Liver (tissue), 9 donors: ENCODE measurements around the gene FBXL4. TPM values are rescaled to one million over a fixed set of nuclear protein-coding genes. Genes with fewer than 3 reads are reported as not detected.

Source experiments
- DNase-seq: peaks from one replicate; pipeline ENCODE4 v3.0.0-alpha.2; 2017; ENCODE audit warnings: low spot score
- H3K27ac ChIP-seq, 2 donors: one replicate each; pipeline ENCODE4 v1.7.0; 2013; ENCODE audit warnings: inconsistent platforms in 2 of 2, low read length in 2 of 2, control low read depth in 1 of 2, low read depth in 1 of 2, mild to moderate bottlenecking in 1 of 2
- H3K27me3 ChIP-seq, 4 donors: one replicate each; pipeline versions ENCODE4 v1.6.1 to v1.7.0; 2013; ENCODE audit warnings: low read length in 3 of 4, inconsistent platforms in 1 of 4, mild to moderate bottlenecking in 1 of 4, moderate library complexity in 1 of 4; ENCODE audit not compliant: control insufficient read depth in 4 of 4, insufficient read depth in 4 of 4
- H3K36me3 ChIP-seq, 4 donors: one replicate each; pipeline versions ENCODE4 v1.6.1 to v1.7.0; 2013; ENCODE audit warnings: low read length in 3 of 4, mild to moderate bottlenecking in 3 of 4, low read depth in 1 of 4, moderate library complexity in 1 of 4; ENCODE audit not compliant: control insufficient read depth in 4 of 4, insufficient read depth in 3 of 4
- H3K4me1 ChIP-seq, 4 donors: one replicate each; pipeline versions ENCODE4 v1.6.1 to v1.7.0; 2013; ENCODE audit warnings: low read length in 3 of 4, mild to moderate bottlenecking in 3 of 4, moderate library complexity in 1 of 4; ENCODE audit not compliant: control insufficient read depth in 4 of 4, insufficient read depth in 4 of 4
- H3K4me3 ChIP-seq, 3 donors: one replicate each; pipeline versions ENCODE4 v1.6.1 to v1.7.0; 2013; ENCODE audit warnings: low read length in 3 of 3, control low read depth in 1 of 3, low read depth in 1 of 3, mild to moderate bottlenecking in 1 of 3
- H3K9ac ChIP-seq, 2 donors: one replicate each; pipeline ENCODE4 v1.7.0; 2013; ENCODE audit warnings: low read length in 2 of 2, mild to moderate bottlenecking in 2 of 2, moderate library complexity in 2 of 2, control low read depth in 1 of 2, low read depth in 1 of 2
- H3K9me3 ChIP-seq, 4 donors: one replicate each; pipeline versions ENCODE4 v1.6.1 to v1.7.0; 2013; ENCODE audit warnings: low read length in 3 of 4; ENCODE audit not compliant: control insufficient read depth in 4 of 4
- ATF3 ChIP-seq: IDR thresholded peaks from 2 replicates; pipeline ENCODE4 v1.6.1; 2016; ENCODE audit warnings: antibody characterized with exemption
- CTCF ChIP-seq: fragments of 150-350 bp; IDR thresholded peaks from 2 replicates; pipeline ENCODE4 v1.5.1; 2017; ENCODE audit warnings: improper control_type of control experiment, low read depth, low read length; ENCODE audit not compliant: missing input control
- EGR1 ChIP-seq, 2 donors: IDR thresholded peaks; 2 replicates each; pipeline ENCODE4 v1.6.1; 2016 to 2018; ENCODE audit warnings: antibody characterized with exemption in 2 of 2, low read depth in 2 of 2
- FOXA1 ChIP-seq: IDR thresholded peaks from 2 replicates; pipeline ENCODE4 v1.6.1; 2016; ENCODE audit warnings: antibody characterized with exemption
- FOXA2 ChIP-seq: IDR thresholded peaks from 2 replicates; pipeline ENCODE4 v1.6.1; 2016; ENCODE audit warnings: antibody characterized with exemption
- GABPA ChIP-seq, 2 donors: IDR thresholded peaks in 1 of 2; conservative IDR thresholded peaks in 1 of 2; 2 replicates each; pipeline ENCODE4 v1.6.1; 2016; ENCODE audit warnings: antibody characterized with exemption in 2 of 2, mild to moderate bottlenecking in 1 of 2, moderate library complexity in 1 of 2
- HNF4A ChIP-seq, 2 donors: conservative IDR thresholded peaks; 2 replicates each; pipeline ENCODE4 v1.6.1; 2016; ENCODE audit warnings: antibody characterized with exemption in 2 of 2, mild to moderate bottlenecking in 2 of 2
- HNF4G ChIP-seq: IDR thresholded peaks from 2 replicates; pipeline ENCODE4 v1.6.1; 2016; ENCODE audit warnings: antibody characterized with exemption
- JUND ChIP-seq, 2 donors: IDR thresholded peaks; 2 replicates each; pipeline ENCODE4 v1.6.1; 2016; ENCODE audit warnings: antibody characterized with exemption in 2 of 2
- MAX ChIP-seq: IDR thresholded peaks from 2 replicates; pipeline ENCODE4 v1.6.1; 2016; ENCODE audit warnings: antibody characterized with exemption
- NR2F2 ChIP-seq: IDR thresholded peaks from 2 replicates; pipeline ENCODE4 v1.6.1; 2016; ENCODE audit warnings: antibody characterized with exemption
- RAD21 ChIP-seq, 2 donors: IDR thresholded peaks; 2 replicates each; pipeline ENCODE4 v1.6.1; 2016; ENCODE audit warnings: antibody characterized with exemption in 2 of 2, mild to moderate bottlenecking in 2 of 2
- REST ChIP-seq: IDR thresholded peaks from 2 replicates; pipeline ENCODE4 v1.6.1; 2016; ENCODE audit warnings: antibody characterized with exemption, mild to moderate bottlenecking
- SP1 ChIP-seq: IDR thresholded peaks from 2 replicates; pipeline ENCODE4 v1.6.1; 2018; ENCODE audit warnings: antibody characterized with exemption, mild to moderate bottlenecking
- TAF1 ChIP-seq: conservative IDR thresholded peaks from 2 replicates; pipeline ENCODE4 v1.6.1; 2016; ENCODE audit warnings: antibody characterized with exemption, mild to moderate bottlenecking
- YY1 ChIP-seq: IDR thresholded peaks from 2 replicates; pipeline ENCODE4 v1.6.1; 2016; ENCODE audit warnings: antibody characterized with exemption, mild to moderate bottlenecking
- ZBTB33 ChIP-seq: IDR thresholded peaks from 2 replicates; pipeline ENCODE4 v1.6.1; 2016; ENCODE audit warnings: antibody characterized with exemption
- WGBS: extraction: QIAGEN DNeasy Blood & Tissue Kit; methylation state at CpG from one replicate; pipeline ENCODE4 v1.1.7; 2013; 5-methylcytosine and 5-hydroxymethylcytosine counted together
- polyA plus RNA-seq, 2 donors: library from polyadenylated mRNA; stranded (reverse) in 1 of 2; unstranded in 1 of 2; fragments of 200-250 nt in 1 of 2; fragments of >200 nt in 1 of 2; fragmentation: Nextera tagmentation in 1 of 2; extraction: Ambion mirVana in 1 of 2; gene quantifications; one replicate each; pipeline versions ENCODE4 v1.2.1 to v1.2.3, GENCODE V29; 2013 to 2015
- total RNA-seq, 2 donors: library from RNA; depleted of rRNA; stranded (reverse); fragments of >200 nt; gene quantifications; one replicate each; pipeline ENCODE4 v1.2.3, GENCODE V29; 2014
- donor health status: healthy.
- donor health status: healthy.
- donor health status: healthy.
- donor health status: healthy.
- donor health status: healthy.

Gene FBXL4
- total and polyA plus RNA-seq, 4 donors = 4.1 to 18.8 (median 14.0) TPM

- Histone ChIP-seq H3K9ac (no peak overlapping the region), H3K4me3 (no peak overlapping the region), H3K27ac (no peak overlapping the region), H3K4me1 (peaks cover 0 to 2% (median 0%) of the 10 kb centered on the region in 4 donors), H3K36me3 (no peaks in the 10 kb centered on the region), H3K27me3 (no peaks in the 10 kb centered on the region), H3K9me3 (no peaks in the 10 kb centered on the region)
- no peak for TF ChIP-seq ATF3
- no peak for DNase-seq
- 74% methylated on average over 1 of the region's 1 CpG for WGBS
These were observed 25.8 kb upstream of the FBXL4 start for GRCh38 chr6:98973571-98973970.

- H3K4me3 ChIP-seq = no peak overlapping the region
These were observed 23.6 kb upstream of the FBXL4 start for GRCh38 chr6:98971303-98971702.

More at GRCh38 chr6:98971303-98971702, 23.6 kb upstream of the FBXL4 start:
- Histone ChIP-seq H3K9me3 (no peaks in the 10 kb centered on the region), H3K9ac (no peak overlapping the region), H3K36me3 (no peaks in the 10 kb centered on the region), H3K27me3 (no peaks in the 10 kb centered on the region), H3K4me1 (no peaks in the 10 kb centered on the region), H3K27ac (no peak overlapping the region)
- no peak for DNase-seq
- TF ChIP-seq CTCF (no peak), ATF3 (no peak), HNF4A (conservative IDR thresholded peaks at IDR 0.05) (no peak), NR2F2 (no peak), SP1 (no peak), JUND (IDR thresholded peaks at IDR 0.05) (no peak), FOXA1 (no peak), HNF4G (no peak), GABPA (IDR thresholded peaks at IDR 0.05 in 1 of 2, conservative IDR thresholded peaks at IDR 0.05 in 1 of 2) (no peak), FOXA2 (no peak), YY1 (no peak), MAX (no peak), ZBTB33 (no peak), TAF1 (no peak), RAD21 (IDR thresholded peaks at IDR 0.05) (no peak), REST (no peak), EGR1 (IDR thresholded peaks at IDR 0.05; ENCODE audit: low read depth in 2 of 2) (no peak)
